ENCODE data around the gene CA6. TPM values are rescaled to one million over a fixed set of nuclear protein-coding genes. Genes with fewer than 3 reads are reported as not detected.

Gene CA6
- total RNA-seq, 1 experiment from 2014 or later = not detected

DNA sequence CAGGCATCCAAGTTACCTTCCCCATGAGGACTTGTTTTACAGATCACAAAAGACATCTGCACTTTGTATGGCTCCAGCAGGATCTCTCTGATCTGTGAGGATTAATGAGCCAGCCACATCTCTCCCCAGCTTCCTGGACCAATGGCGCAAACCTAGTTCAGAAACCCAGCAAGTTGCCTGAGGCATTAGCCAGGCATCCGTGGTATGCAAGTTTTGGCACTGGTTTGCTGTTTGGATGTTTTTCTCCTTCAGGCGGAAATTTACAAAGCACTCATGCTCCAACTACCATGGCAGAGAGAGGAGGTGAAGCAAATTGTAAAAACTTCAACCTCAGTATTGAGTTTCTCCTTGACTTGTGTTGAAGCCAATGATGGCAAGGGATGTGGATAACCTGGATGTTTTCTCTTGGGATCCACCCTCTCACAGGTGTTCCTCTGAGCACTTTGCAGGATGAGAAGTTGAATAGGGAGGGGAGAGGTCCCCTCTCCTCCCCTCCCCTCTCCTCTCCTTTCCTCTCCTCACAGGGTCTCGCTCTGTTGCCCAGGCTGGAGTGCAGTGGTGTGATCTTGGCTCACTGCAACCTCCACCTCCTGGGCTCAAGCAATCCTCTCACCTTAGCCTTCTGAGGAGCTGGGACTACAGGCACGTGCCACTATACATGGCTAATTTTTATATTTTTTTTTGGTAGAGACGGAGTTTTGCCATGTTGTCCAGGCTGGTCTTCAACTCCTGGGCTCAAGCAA, 41.6 kb upstream of the CA6 start:
- no peaks in the 10 kb centered on the region for H3K9me3 ChIP-seq (ENCODE audit: low read length)
- H3K4me1 ChIP-seq (ENCODE audit: low read length) = no peaks in the 10 kb centered on the region
- no peaks in the 10 kb centered on the region for H3K9me2 ChIP-seq (replicated peaks; ENCODE audit: insufficient read depth, low read length)
- H3K27me3 ChIP-seq (ENCODE audit: low read length) = no peaks in the 10 kb centered on the region
- H3K9ac ChIP-seq (ENCODE audit: low read length) = no peak overlapping the region
- no peak overlapping the region for H3K4me2 ChIP-seq (ENCODE audit: low read depth, low read length, poor library complexity, severe bottlenecking)
- H2AFZ ChIP-seq (ENCODE audit: low read length) = no peak overlapping the region
- no peaks in the 10 kb centered on the region for H3K36me3 ChIP-seq (ENCODE audit: insufficient read depth, low read length)
- no peak for DNase-seq
- no peak overlapping the region for H3K4me3 ChIP-seq (ENCODE audit: low read length)
- H4K20me1 ChIP-seq (ENCODE audit: insufficient read depth, low read depth, low read length) = no peaks in the 10 kb centered on the region
- H3K27ac ChIP-seq (ENCODE audit: low read length) = no peak overlapping the region
- H3K79me2 ChIP-seq (ENCODE audit: low read length) = no peaks in the 10 kb centered on the region

DNA sequence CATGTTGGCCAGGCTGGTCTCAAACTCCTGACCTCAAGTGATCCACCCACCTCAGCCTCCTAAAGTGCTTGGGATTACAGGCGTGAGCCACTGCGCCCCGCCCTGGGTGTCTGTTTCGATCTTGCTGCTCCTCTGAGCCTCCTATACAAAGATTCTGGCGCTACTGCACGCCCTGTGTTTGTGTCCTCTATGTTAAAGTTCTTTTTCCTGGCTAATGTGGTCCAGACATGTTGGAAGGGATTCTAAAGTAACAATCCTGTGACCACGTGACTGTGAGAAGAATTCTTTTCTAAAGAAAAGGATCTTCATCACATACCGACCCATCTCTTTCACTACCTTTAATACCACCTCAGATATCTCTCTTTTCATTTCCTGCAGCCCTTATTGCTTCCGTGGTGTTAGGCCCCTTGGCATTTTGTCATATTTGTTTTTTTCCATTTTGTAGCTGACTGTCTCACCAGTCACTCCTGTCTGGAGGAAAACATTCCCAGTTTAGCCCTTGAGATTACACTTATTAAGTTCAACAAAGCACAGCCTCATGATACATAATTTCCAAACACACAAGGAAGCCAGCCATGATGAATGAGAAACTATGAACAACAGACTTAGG, 40.0 kb upstream of the CA6 start:
- Histone ChIP-seq H2AFZ (ENCODE audit: low read length) (no peak overlapping the region), H3K79me2 (ENCODE audit: low read length) (no peaks in the 10 kb centered on the region), H3K27me3 (ENCODE audit: low read length) (no peaks in the 10 kb centered on the region), H3K4me1 (ENCODE audit: low read length) (no peaks in the 10 kb centered on the region), H3K4me3 (ENCODE audit: low read length) (no peak overlapping the region), H4K20me1 (ENCODE audit: insufficient read depth, low read depth, low read length) (no peaks in the 10 kb centered on the region), H3K36me3 (ENCODE audit: insufficient read depth, low read length) (no peaks in the 10 kb centered on the region), H3K9me3 (ENCODE audit: low read length) (no peaks in the 10 kb centered on the region), H3K4me2 (ENCODE audit: low read depth, low read length, poor library complexity, severe bottlenecking) (no peak overlapping the region), H3K27ac (ENCODE audit: low read length) (no peak overlapping the region), H3K9me2 (replicated peaks; ENCODE audit: insufficient read depth, low read length) (no peaks in the 10 kb centered on the region), H3K9ac (ENCODE audit: low read length) (no peak overlapping the region)
- no peak for DNase-seq

DNA sequence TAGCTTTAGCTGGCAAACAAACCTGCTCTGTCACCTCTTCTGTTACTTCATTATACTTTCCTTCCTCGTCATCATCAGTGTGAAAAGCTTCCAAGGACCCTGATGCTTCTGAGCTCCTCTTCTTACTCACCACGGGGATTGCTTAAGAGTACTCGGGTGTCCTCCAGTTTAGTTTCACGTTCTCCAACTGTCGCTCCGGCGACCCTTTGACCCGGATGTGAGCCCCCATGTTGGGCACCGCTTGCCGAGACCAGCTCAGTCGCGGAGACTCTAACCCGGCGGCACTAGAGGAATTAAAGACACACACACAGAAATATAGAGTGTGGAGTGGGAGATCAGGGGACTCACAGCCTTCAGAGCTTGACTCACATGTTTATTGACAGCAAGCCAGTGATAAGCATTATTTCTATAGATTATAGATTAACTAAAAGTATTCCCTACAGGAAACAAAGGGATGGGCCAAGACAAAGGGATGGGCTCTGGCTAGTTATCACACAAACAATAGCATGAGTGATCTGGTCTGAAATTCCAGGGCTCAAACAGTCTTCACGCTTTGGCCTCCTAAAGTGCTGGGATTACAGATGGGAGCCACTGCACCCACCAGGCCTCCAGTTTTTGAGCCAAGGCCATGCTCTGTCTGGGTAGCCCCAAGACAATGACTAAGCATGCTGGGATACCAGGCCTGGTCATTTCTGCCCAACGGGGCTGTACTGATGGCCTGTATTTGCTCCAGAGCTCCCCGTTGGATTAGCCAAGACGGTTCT, 37.1 kb upstream of the CA6 start:
- H3K4me3 ChIP-seq (ENCODE audit: low read length) = no peak overlapping the region
- DNase-seq = no peak
- no peak overlapping the region for H3K4me2 ChIP-seq (ENCODE audit: low read depth, low read length, poor library complexity, severe bottlenecking)
- no peaks in the 10 kb centered on the region for H3K36me3 ChIP-seq (ENCODE audit: insufficient read depth, low read length)
- H3K79me2 ChIP-seq (ENCODE audit: low read length) = no peaks in the 10 kb centered on the region
- H3K9me3 ChIP-seq (ENCODE audit: low read length) = no peaks in the 10 kb centered on the region
- H3K27me3 ChIP-seq (ENCODE audit: low read length) = no peaks in the 10 kb centered on the region
- no peak overlapping the region for H3K27ac ChIP-seq (ENCODE audit: low read length)
- H4K20me1 ChIP-seq (ENCODE audit: insufficient read depth, low read depth, low read length) = no peaks in the 10 kb centered on the region
- H2AFZ ChIP-seq (ENCODE audit: low read length) = no peak overlapping the region
- no peaks in the 10 kb centered on the region for H3K9me2 ChIP-seq (replicated peaks; ENCODE audit: insufficient read depth, low read length)
- no peaks in the 10 kb centered on the region for H3K4me1 ChIP-seq (ENCODE audit: low read length)
- H3K9ac ChIP-seq (ENCODE audit: low read length) = no peak overlapping the region

DNA sequence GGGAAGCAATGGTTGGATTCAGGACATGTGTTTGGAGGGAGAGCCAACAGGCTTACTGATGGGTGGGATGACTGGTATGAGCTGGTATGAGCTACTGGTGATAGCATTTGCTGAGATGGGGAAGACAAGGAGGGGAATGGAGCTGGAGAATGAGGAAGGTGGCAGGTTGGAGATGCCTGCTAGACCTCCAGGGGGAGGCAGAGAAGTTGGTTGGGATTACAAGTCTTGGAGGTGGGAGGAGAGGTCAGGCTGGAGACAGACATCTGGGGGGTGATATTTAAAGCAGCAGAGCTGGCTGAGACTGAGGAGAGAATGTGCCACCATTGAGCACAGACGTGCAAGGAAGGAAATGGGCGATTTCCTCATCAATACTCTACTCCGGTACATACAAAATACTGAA, 35.3 kb upstream of the CA6 start:
- H3K79me2 ChIP-seq (ENCODE audit: low read length) = no peaks in the 10 kb centered on the region
- no peak for DNase-seq
- H3K9me2 ChIP-seq (replicated peaks; ENCODE audit: insufficient read depth, low read length) = no peaks in the 10 kb centered on the region
- H3K27me3 ChIP-seq (ENCODE audit: low read length) = no peaks in the 10 kb centered on the region
- H3K9ac ChIP-seq (ENCODE audit: low read length) = no peak overlapping the region
- H3K4me3 ChIP-seq (ENCODE audit: low read length) = no peak overlapping the region
- no peak overlapping the region for H3K4me2 ChIP-seq (ENCODE audit: low read depth, low read length, poor library complexity, severe bottlenecking)
- H3K27ac ChIP-seq (ENCODE audit: low read length) = no peak overlapping the region
- H3K9me3 ChIP-seq (ENCODE audit: low read length) = no peaks in the 10 kb centered on the region
- H3K4me1 ChIP-seq (ENCODE audit: low read length) = no peaks in the 10 kb centered on the region
- no peak overlapping the region for H2AFZ ChIP-seq (ENCODE audit: low read length)
- H3K36me3 ChIP-seq (ENCODE audit: insufficient read depth, low read length) = no peaks in the 10 kb centered on the region
- no peaks in the 10 kb centered on the region for H4K20me1 ChIP-seq (ENCODE audit: insufficient read depth, low read depth, low read length)

DNA sequence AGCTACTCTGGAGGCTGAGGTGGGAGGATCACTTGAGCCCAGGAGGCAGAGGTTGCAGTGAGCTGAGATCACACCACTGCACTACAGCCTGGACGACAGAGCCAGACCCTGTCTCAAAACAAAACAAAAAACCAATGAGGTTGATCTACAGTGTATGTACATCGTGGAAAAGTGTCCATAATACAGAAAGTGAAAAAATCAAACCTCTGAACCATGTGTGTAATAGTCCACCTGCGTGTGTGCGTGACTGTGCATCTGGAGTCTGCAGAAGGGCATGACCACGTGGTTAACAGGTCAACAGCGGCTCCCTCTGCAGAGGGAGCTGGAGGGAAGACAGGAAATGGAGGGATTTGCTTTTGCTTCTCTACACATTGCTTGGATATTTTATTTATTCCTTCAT, 34.8 kb upstream of the CA6 start:
- H3K9me2 ChIP-seq (replicated peaks; ENCODE audit: insufficient read depth, low read length) = no peaks in the 10 kb centered on the region
- no peaks in the 10 kb centered on the region for H3K9me3 ChIP-seq (ENCODE audit: low read length)
- H3K4me2 ChIP-seq (ENCODE audit: low read depth, low read length, poor library complexity, severe bottlenecking) = no peak overlapping the region
- H4K20me1 ChIP-seq (ENCODE audit: insufficient read depth, low read depth, low read length) = no peaks in the 10 kb centered on the region
- no peak overlapping the region for H3K27ac ChIP-seq (ENCODE audit: low read length)
- DNase-seq = no peak
- H2AFZ ChIP-seq (ENCODE audit: low read length) = no peak overlapping the region
- H3K9ac ChIP-seq (ENCODE audit: low read length) = no peak overlapping the region
- no peaks in the 10 kb centered on the region for H3K4me1 ChIP-seq (ENCODE audit: low read length)
- H3K79me2 ChIP-seq (ENCODE audit: low read length) = no peaks in the 10 kb centered on the region
- no peaks in the 10 kb centered on the region for H3K27me3 ChIP-seq (ENCODE audit: low read length)
- no peaks in the 10 kb centered on the region for H3K36me3 ChIP-seq (ENCODE audit: insufficient read depth, low read length)
- no peak overlapping the region for H3K4me3 ChIP-seq (ENCODE audit: low read length)

DNA sequence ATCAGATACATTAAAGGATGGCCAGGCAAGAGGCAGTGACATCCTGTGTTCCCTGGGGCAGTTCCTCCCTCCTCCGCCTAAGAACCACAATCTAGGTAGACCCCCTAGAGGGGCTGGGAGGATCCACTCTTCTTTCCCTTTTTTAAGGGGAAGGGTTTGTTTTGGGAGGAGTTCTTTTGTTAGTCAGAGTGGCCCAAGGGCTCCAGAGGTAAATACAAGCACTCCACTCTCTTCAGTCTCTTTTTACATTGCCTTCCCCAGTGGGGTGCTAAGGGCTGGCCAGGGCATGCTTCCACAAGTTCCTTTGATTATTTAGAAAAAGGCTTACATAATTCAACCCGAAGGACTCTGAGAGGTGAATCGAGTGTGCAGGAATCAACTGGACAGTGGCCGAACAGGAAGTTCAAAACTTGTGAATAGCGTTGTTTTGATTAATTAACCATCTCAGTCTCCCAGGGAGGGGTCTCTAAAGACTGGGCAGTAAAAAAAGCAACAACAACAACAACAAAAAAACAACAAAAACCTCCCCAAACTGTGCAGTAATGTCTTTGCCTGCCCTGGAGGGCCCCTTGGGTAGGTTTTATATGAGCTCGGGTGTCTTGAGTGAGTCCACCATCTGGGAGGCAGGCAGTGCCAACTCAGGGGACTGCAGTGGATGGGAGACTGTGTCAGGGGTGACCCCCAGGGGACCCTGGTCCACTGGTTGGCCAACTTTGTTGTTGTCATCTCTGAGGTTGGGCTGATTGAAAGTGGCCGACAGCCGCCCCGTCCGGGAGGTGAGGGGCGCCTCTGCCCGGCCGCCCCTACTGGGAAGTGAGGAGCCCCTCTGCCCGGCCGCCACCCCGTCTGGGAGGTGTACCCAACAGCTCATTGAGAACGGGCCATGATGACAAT, 34.0 kb upstream of the CA6 start:
- DNase-seq = no peak
- H3K9ac ChIP-seq (ENCODE audit: low read length) = no peak overlapping the region
- H3K4me1 ChIP-seq (ENCODE audit: low read length) = no peaks in the 10 kb centered on the region
- H3K27me3 ChIP-seq (ENCODE audit: low read length) = no peaks in the 10 kb centered on the region
- H3K9me2 ChIP-seq (replicated peaks; ENCODE audit: insufficient read depth, low read length) = no peaks in the 10 kb centered on the region
- no peaks in the 10 kb centered on the region for H3K36me3 ChIP-seq (ENCODE audit: insufficient read depth, low read length)
- H3K4me3 ChIP-seq (ENCODE audit: low read length) = no peak overlapping the region
- no peaks in the 10 kb centered on the region for H4K20me1 ChIP-seq (ENCODE audit: insufficient read depth, low read depth, low read length)
- no peaks in the 10 kb centered on the region for H3K79me2 ChIP-seq (ENCODE audit: low read length)
- no peaks in the 10 kb centered on the region for H3K9me3 ChIP-seq (ENCODE audit: low read length)
- no peak overlapping the region for H3K27ac ChIP-seq (ENCODE audit: low read length)
- H3K4me2 ChIP-seq (ENCODE audit: low read depth, low read length, poor library complexity, severe bottlenecking) = no peak overlapping the region
- H2AFZ ChIP-seq (ENCODE audit: low read length) = no peak overlapping the region

DNA sequence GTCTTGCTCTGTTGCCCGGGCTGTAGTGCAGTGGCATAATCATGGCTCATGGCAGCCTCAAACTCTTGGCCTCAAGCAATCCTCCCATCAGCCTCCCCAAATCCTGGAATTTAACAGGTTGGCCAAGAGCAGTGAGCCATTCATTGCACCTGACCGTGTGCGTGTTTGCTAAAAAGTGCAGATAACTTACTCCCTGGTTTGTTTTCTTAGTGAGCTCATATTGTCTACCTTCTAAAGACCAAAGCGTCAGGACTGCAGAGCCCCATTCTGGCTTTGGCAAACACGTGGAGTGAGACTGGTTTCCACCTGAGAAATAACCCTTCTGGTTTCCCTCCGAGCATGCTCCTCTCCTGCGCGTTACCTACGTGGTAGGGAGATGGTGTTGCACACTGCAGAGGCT, 32.2 kb upstream of the CA6 start:
- H3K4me3 ChIP-seq (ENCODE audit: low read length) = no peak overlapping the region
- no peak for DNase-seq
- H3K27me3 ChIP-seq (ENCODE audit: low read length) = no peaks in the 10 kb centered on the region
- H3K9me3 ChIP-seq (ENCODE audit: low read length) = no peaks in the 10 kb centered on the region
- H4K20me1 ChIP-seq (ENCODE audit: insufficient read depth, low read depth, low read length) = no peaks in the 10 kb centered on the region
- H2AFZ ChIP-seq (ENCODE audit: low read length) = no peak overlapping the region
- H3K9me2 ChIP-seq (replicated peaks; ENCODE audit: insufficient read depth, low read length) = no peaks in the 10 kb centered on the region
- no peaks in the 10 kb centered on the region for H3K79me2 ChIP-seq (ENCODE audit: low read length)
- H3K4me1 ChIP-seq (ENCODE audit: low read length) = no peaks in the 10 kb centered on the region
- no peaks in the 10 kb centered on the region for H3K36me3 ChIP-seq (ENCODE audit: insufficient read depth, low read length)
- H3K4me2 ChIP-seq (ENCODE audit: low read depth, low read length, poor library complexity, severe bottlenecking) = no peak overlapping the region
- no peak overlapping the region for H3K27ac ChIP-seq (ENCODE audit: low read length)
- no peak overlapping the region for H3K9ac ChIP-seq (ENCODE audit: low read length)

DNA sequence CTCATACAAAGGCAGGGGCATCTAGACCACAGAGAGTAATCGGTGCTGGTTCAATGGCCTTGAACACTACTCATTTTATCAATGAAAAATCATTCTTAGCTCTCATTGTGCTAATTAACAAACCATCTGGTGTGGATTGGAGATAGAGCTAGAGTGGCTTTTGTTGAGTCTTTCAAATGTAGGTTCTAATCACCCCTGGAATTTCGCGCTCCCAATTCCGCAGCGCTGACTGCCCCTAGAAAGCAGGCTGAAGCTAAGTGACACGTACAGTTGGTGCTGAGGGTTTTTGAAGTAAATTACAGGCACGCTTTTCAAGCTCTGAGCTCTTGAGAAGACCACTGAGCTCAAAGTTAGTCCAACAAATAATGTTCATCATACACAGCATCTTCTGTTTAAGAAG, 31.2 kb upstream of the CA6 start:
- no peak overlapping the region for H3K4me2 ChIP-seq (ENCODE audit: low read depth, low read length, poor library complexity, severe bottlenecking)
- H3K4me1 ChIP-seq (ENCODE audit: low read length) = no peaks in the 10 kb centered on the region
- H3K9me3 ChIP-seq (ENCODE audit: low read length) = no peaks in the 10 kb centered on the region
- H3K9ac ChIP-seq (ENCODE audit: low read length) = no peak overlapping the region
- H3K27me3 ChIP-seq (ENCODE audit: low read length) = no peaks in the 10 kb centered on the region
- H3K4me3 ChIP-seq (ENCODE audit: low read length) = no peak overlapping the region
- H3K27ac ChIP-seq (ENCODE audit: low read length) = no peak overlapping the region
- no peaks in the 10 kb centered on the region for H3K79me2 ChIP-seq (ENCODE audit: low read length)
- no peaks in the 10 kb centered on the region for H4K20me1 ChIP-seq (ENCODE audit: insufficient read depth, low read depth, low read length)
- H2AFZ ChIP-seq (ENCODE audit: low read length) = no peak overlapping the region
- no peaks in the 10 kb centered on the region for H3K36me3 ChIP-seq (ENCODE audit: insufficient read depth, low read length)
- H3K9me2 ChIP-seq (replicated peaks; ENCODE audit: insufficient read depth, low read length) = no peaks in the 10 kb centered on the region
- no peak for DNase-seq
